K562 (cell line): ENCODE results near the gene TMEM50B. TPM values are rescaled to one million over a fixed set of nuclear protein-coding genes. Genes with fewer than 3 reads are reported as not detected.

Experiments
- CXXC5 ChIP-seq: fragments of 250-450 bp; sonication (Bioruptor Pico); IDR thresholded peaks from 2 replicates; pipeline ENCODE4 v1.8.0; 2022; ENCODE audit warnings: inconsistent platforms, mild to moderate bottlenecking, moderate library complexity
- EGR1 ChIP-seq: fragments of 450-650 bp; conservative IDR thresholded peaks from 2 replicates; pipeline ENCODE4 v1.6.1; 2017; ENCODE audit warnings: mild to moderate bottlenecking
- KAT8 ChIP-seq: fragments of 450-650 bp; IDR thresholded peaks from 2 replicates; pipeline ENCODE4 v1.6.1; 2016; ENCODE audit warnings: low read depth, mild to moderate bottlenecking
- NONO ChIP-seq, 2 experiments: fragments of 200-400 bp in 1 of 2; fragments of 450-650 bp in 1 of 2; formaldehyde crosslinking in 1 of 2; IDR thresholded peaks; 2 replicates each; pipeline ENCODE4 v1.6.1; 2017; ENCODE audit warnings: low read depth in 2 of 2, mild to moderate bottlenecking in 2 of 2, moderate library complexity in 2 of 2, low read length in 1 of 2
- PCBP2 ChIP-seq: fragments of 200-400 bp; formaldehyde crosslinking; IDR thresholded peaks from 2 replicates; pipeline ENCODE4 v1.6.1; 2018; ENCODE audit warnings: low read length, low read depth, mild to moderate bottlenecking, moderate library complexity; ENCODE audit not compliant: poor library complexity, severe bottlenecking
- PHF8 ChIP-seq: fragments of 200-600 bp; sonication (generic); IDR thresholded peaks from 2 replicates; pipeline ENCODE4 v1.6.1; 2012; ENCODE audit warnings: mixed run types, mild to moderate bottlenecking, inconsistent platforms, low read length, moderate library complexity, borderline replicate concordance
- POLR2AphosphoS5 ChIP-seq: IDR thresholded peaks from 2 replicates; pipeline ENCODE4 v1.6.1; 2011; ENCODE audit warnings: mild to moderate bottlenecking, low read depth, low read length, moderate library complexity; ENCODE audit not compliant: control insufficient read depth, insufficient read depth
- RB1 ChIP-seq: fragments of 450-650 bp; IDR thresholded peaks from 2 replicates; pipeline ENCODE4 v1.6.1; 2017; ENCODE audit warnings: low read depth, mild to moderate bottlenecking
- SIN3B ChIP-seq: fragments of 450-650 bp; IDR thresholded peaks from 2 replicates; pipeline ENCODE4 v1.6.1; 2017; ENCODE audit warnings: low read depth, mild to moderate bottlenecking, moderate library complexity
- SPI1 ChIP-seq: IDR thresholded peaks from 2 replicates; pipeline ENCODE4 v1.6.1; 2011; ENCODE audit warnings: low read depth, low read length, control low read depth, borderline replicate concordance
- TAF1 ChIP-seq: IDR thresholded peaks from 2 replicates; pipeline ENCODE4 v1.6.1; 2011; ENCODE audit warnings: mild to moderate bottlenecking, low read length, moderate library complexity; ENCODE audit not compliant: insufficient read depth, control insufficient read depth, severe bottlenecking; ENCODE audit errors: extremely low read depth
- THAP12 ChIP-seq: fragments of 250-450 bp; sonication (Bioruptor Pico); IDR thresholded peaks from 2 replicates; pipeline ENCODE4 v1.9.0; 2021; ENCODE audit warnings: mild to moderate bottlenecking, inconsistent platforms
- USF2 ChIP-seq: sonication (generic); formaldehyde crosslinking; IDR thresholded peaks from 2 replicates; pipeline ENCODE4 v1.5.0; 2020; ENCODE audit warnings: missing genetic modification reagents
- ZBTB7A ChIP-seq: IDR thresholded peaks from 2 replicates; pipeline ENCODE4 v1.6.1; 2011; ENCODE audit warnings: low read depth, mild to moderate bottlenecking, low read length, moderate library complexity, borderline replicate concordance; ENCODE audit not compliant: control insufficient read depth
- ZFX ChIP-seq: sonication (generic); formaldehyde crosslinking; IDR thresholded peaks from 2 replicates; pipeline ENCODE4 v1.8.0; 2022; ENCODE audit warnings: mild to moderate bottlenecking, missing genetic modification reagents, moderate library complexity
- polyA plus RNA-seq, 8 experiments: library from polyadenylated mRNA; depleted of rRNA in 4 of 8; stranded (reverse) in 5 of 8; unstranded in 3 of 8; fragments of >200 nt; fragmentation: Nextera tagmentation in 2 of 8; fragmentation: Illumina TruSeq in 1 of 8; extraction: Ambion mirVana in 2 of 8; extraction: Trizol in 1 of 8; gene quantifications; 2 replicates each; pipeline versions ENCODE4 v1.2.1 to v1.2.3, GENCODE V29; 2011 to 2014; ENCODE audit warnings: inconsistent platforms in 1 of 8, missing spikeins in 1 of 8
- total RNA-seq, 7 experiments: library from RNA; depleted of rRNA in 6 of 7; stranded (reverse); fragments of >200 nt in 6 of 7; fragmentation: Illumina TruSeq in 2 of 7; extraction: Trizol in 2 of 7; gene quantifications; 2 replicates each; pipeline versions ENCODE4 v1.2.1 to v1.2.3, GENCODE V29; 2011 to 2021; ENCODE audit warnings: low replicate concordance in 1 of 7
- TF ChIP-seq, protein P1 (sequence below): conservative IDR thresholded peaks from 2 replicates; pipeline ENCODE4 v1.6.1; 2011; ENCODE audit warnings: low read depth, mild to moderate bottlenecking, low read length; ENCODE audit not compliant: control insufficient read depth
- TF ChIP-seq, protein P2 (sequence below), 3 experiments: fragments of 200-800 bp in 1 of 3; fragments of 250-450 bp in 1 of 3; fragments of 450-650 bp in 1 of 3; sonication (Bioruptor Pico) in 1 of 3; sonication (Bioruptor generic) in 1 of 3; formaldehyde crosslinking in 1 of 3; IDR thresholded peaks; 2 replicates each; pipeline versions ENCODE4 v1.6.1 to v1.8.0; 2016 to 2022; ENCODE audit warnings: mild to moderate bottlenecking in 2 of 3, missing genetic modification characterization in 2 of 3, missing compliant biosample characterization in 1 of 3, moderate library complexity in 1 of 3

The TMEM50B gene
- total and polyA plus RNA-seq, 9 of the 15 experiments (the other 6 are each of a cell fraction or from before 2014, with no cell fraction given): 20.5 to 64.6 (median 28.9) TPM

DNA sequence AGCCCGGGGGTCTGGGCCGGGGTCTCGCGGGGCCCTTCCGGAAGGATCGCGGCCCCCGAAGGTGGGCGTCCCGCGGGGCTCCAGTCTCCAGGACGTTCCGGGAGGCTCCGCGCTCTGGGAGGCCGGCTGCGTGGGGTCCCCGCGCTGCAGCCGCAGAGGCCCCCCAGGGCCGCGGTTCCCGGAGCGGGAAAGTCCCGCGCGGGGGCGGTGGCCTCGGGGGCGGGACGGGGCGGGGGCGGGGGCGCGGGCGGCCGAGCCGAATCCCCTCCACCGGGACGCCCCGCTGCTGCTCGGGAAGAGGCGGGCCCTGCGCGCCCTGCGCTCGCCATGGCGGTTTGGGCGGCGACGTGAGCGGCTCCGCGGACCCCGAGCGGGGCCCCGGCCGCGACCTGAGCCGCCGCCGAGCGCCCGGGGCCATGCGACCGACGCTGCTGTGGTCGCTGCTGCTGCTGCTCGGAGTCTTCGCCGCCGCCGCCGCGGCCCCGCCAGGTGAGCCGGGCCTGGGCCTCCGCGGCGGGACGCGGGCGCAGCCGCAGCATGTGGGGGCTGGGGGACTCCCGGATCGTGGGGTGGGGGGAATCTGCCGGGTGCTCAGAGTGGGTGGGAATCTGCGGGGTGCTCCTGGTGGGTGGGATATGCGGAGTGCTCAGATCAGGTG lies 76.5 kb downstream of the TMEM50B start, which contains the start of gene IFNGR2 (continued):
- peak; percentile 41; the same call in 1 of the 2 replicates for TF ChIP-seq THAP12
- TF ChIP-seq KAT8: no peak
- no peak for TF ChIP-seq SPI1
- peak; percentile 66 for TF ChIP-seq ZBTB7A
- peak; percentile 63; the same call in 1 of the 2 replicates for TF ChIP-seq PHF8
- TF ChIP-seq TAF1: peak; percentile 67
- TF ChIP-seq RB1: peak; percentile 73
- peak; percentile 50 for TF ChIP-seq EGR1
- TF ChIP-seq ZFX (CRISPR knock-in tag): peak; percentile 69
- TF ChIP-seq, protein P1, sequence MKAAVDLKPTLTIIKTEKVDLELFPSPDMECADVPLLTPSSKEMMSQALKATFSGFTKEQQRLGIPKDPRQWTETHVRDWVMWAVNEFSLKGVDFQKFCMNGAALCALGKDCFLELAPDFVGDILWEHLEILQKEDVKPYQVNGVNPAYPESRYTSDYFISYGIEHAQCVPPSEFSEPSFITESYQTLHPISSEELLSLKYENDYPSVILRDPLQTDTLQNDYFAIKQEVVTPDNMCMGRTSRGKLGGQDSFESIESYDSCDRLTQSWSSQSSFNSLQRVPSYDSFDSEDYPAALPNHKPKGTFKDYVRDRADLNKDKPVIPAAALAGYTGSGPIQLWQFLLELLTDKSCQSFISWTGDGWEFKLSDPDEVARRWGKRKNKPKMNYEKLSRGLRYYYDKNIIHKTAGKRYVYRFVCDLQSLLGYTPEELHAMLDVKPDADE: peak; percentile 6; the same call in 1 of the 2 replicates
- peak; percentile 10 to 59; a peak in 1 of 4 replicates for TF ChIP-seq NONO (IDR thresholded peaks at IDR 0.05; ENCODE audit: low read depth in 2 of 2, low read length in 1 of 2)
- TF ChIP-seq, protein P2, sequence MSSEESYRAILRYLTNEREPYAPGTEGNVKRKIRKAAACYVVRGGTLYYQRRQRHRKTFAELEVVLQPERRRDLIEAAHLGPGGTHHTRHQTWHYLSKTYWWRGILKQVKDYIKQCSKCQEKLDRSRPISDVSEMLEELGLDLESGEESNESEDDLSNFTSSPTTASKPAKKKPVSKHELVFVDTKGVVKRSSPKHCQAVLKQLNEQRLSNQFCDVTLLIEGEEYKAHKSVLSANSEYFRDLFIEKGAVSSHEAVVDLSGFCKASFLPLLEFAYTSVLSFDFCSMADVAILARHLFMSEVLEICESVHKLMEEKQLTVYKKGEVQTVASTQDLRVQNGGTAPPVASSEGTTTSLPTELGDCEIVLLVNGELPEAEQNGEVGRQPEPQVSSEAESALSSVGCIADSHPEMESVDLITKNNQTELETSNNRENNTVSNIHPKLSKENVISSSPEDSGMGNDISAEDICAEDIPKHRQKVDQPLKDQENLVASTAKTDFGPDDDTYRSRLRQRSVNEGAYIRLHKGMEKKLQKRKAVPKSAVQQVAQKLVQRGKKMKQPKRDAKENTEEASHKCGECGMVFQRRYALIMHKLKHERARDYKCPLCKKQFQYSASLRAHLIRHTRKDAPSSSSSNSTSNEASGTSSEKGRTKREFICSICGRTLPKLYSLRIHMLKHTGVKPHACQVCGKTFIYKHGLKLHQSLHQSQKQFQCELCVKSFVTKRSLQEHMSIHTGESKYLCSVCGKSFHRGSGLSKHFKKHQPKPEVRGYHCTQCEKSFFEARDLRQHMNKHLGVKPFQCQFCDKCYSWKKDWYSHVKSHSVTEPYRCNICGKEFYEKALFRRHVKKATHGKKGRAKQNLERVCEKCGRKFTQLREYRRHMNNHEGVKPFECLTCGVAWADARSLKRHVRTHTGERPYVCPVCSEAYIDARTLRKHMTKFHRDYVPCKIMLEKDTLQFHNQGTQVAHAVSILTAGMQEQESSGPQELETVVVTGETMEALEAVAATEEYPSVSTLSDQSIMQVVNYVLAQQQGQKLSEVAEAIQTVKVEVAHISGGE (CRISPR knock-in tag; IDR thresholded peaks at IDR 0.05): peak in 1 of 3 experiments; percentile 55; a peak in 1 of 6 replicates
- TF ChIP-seq SIN3B: 0 out of 2 replicates have a peak, but pooled peaks have one; percentile 35
- peak; percentile 77 for TF ChIP-seq CXXC5 (CRISPR knock-in tag)
- 0 out of 2 replicates have a peak, but pooled peaks have one; percentile 27 for TF ChIP-seq POLR2AphosphoS5
- TF ChIP-seq USF2 (CRISPR knock-in tag): no peak
- no peak for TF ChIP-seq PCBP2
